GM21390 (cell line): ENCODE results near the gene OXT.
A peak's percentile ranks its signal among the peaks of the same experiment; 100 is the strongest.
"Not testable (repeated sequence)": the region's sequence is repeated elsewhere in the genome, so short reads cannot be mapped to it uniquely, and the experiment has no call there.

ENCODE experiments used
- ATAC-seq: cut with Tn5 transposase; IDR thresholded peaks from one replicate; pipeline ENCODE4 v1.9.1; 2021; ENCODE audit not compliant: unreplicated experiment

OXT gene

DNA sequence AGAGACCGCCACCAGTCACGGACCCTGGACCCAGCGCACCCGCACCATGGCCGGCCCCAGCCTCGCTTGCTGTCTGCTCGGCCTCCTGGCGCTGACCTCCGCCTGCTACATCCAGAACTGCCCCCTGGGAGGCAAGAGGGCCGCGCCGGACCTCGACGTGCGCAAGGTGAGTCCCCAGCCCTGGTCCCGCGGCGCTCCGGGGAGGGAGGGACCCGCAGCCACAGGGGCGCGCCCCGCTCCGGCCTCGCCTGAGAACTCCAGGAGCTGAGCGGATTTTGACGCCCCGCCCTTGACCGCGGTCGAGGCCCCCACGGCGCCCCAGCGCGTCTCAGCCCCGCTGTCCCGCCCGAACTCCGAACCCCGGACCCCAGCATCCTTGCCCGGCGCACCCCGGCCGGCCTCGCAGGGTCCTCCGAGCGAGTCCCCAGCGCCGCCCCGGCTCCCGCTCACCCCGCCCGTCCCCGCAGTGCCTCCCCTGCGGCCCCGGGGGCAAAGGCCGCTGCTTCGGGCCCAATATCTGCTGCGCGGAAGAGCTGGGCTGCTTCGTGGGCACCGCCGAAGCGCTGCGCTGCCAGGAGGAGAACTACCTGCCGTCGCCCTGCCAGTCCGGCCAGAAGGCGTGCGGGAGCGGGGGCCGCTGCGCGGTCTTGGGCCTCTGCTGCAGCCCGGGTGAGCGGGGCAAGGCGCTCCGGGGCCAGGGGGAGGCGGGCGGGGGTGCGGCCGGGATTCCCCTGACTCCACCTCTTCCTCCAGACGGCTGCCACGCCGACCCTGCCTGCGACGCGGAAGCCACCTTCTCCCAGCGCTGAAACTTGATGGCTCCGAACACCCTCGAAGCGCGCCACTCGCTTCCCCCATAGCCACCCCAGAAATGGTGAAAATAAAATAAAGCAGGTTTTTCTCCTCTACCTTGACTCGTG is at the start of gene OXT:
Gene OXT (plus strand): TSS at position 11 of the 920 bp plus-strand sequence. CDS start 36 bp downstream, at position 47.
- ATAC-seq = no peak

- ATAC-seq = no peak
Observed at GRCh38 chr20:3021777-3022176, 49.6 kb upstream of the OXT start.

- not testable (repeated sequence) for ATAC-seq
Observed at GRCh38 chr20:3022559-3023490, 48.6 kb upstream of the OXT start.

GRCh38 chr20:3027987-3028386 is 43.4 kb upstream of the OXT start:
- ATAC-seq = no peak

DNA sequence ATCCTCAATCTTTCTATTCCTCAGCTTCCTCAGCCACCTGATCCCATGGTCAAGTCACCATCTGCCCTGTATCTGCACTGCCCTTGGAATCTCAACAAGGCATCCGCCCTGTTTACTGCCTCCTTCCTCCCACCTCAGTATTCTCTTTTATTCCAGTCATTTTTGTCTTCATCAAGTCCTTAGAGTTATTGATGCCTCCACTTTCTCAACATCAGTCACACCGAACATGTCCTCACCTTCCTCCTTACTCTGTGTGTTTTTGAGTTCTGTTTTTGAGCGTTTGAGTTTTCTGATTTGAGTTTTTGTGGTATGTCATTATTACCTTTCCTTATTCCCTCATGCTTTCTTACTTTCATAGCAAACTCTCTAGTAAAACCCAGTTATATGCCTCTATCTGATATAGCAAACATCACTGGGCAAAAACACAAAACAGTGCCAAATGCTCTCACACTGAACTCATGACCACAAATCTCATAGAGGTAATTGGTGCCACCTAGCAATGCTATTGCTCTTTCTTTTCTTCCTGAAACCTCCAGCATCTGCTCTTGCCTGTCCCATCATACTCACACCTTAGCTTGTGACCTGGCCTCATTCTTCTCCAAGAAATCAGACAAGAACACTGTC is 39.8 kb upstream of the OXT start:
- no peak for ATAC-seq

DNA sequence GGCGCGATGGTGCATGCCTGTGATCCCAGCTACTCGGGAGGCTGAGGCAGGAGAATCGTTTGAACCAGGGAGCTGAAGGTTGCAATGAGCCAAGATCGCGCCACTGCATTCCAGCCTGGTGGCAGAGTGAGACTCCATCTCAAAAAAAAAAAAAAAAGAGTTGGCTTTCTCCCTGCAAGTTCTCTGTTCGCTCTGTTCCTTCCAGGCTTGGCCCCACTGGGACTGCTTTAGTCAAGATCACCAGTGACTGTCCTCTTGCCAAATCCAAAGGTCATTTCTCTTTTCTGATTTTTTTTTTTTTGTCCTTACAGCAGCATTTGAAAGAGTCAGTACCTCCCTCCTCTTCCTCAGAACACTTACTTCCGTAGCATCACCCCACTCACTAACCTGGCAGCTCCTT is 38.8 kb upstream of the OXT start:
- no peak for ATAC-seq

- ATAC-seq = no peak
Observed at GRCh38 chr20:3037654-3038053, 33.8 kb upstream of the OXT start.

DNA sequence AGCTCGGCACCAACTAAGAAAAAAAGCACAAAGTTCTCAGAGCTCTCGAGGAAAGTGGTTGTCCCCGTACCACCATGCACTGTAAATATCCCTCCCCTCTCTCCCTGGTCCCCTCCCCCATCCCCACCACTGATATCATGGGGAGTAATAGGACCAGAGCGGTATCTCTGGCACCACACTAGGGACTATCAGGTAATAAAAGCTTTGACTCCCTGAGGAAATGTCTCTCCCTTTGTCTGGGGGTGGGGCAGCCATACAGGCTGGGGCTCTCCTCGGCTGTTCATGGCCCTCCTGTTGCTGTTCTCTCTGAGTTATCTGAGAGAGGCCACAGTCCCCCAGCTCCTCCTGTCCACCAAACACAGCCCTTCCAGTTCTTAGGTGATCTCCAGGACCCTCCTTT is 33.0 kb upstream of the OXT start:
- ATAC-seq = no peak

- ATAC-seq = no peak
Observed at GRCh38 chr20:3039426-3039825, 32.0 kb upstream of the OXT start.

- no peak for ATAC-seq
Observed at GRCh38 chr20:3040086-3040485, 31.3 kb upstream of the OXT start.

- no peak for ATAC-seq
Observed at GRCh38 chr20:3041854-3042409, 29.5 kb upstream of the OXT start.

- ATAC-seq = no peak
Observed at GRCh38 chr20:3042625-3043024, 28.8 kb upstream of the OXT start.

GRCh38 chr20:3043322-3043721 is 28.1 kb upstream of the OXT start, which contains the start of gene GNRH2:
TSS of gene GNRH2 (plus strand) at chr20:3043622. CDS start at chr20:3044415, 793 bp downstream.
- ATAC-seq = no peak

DNA sequence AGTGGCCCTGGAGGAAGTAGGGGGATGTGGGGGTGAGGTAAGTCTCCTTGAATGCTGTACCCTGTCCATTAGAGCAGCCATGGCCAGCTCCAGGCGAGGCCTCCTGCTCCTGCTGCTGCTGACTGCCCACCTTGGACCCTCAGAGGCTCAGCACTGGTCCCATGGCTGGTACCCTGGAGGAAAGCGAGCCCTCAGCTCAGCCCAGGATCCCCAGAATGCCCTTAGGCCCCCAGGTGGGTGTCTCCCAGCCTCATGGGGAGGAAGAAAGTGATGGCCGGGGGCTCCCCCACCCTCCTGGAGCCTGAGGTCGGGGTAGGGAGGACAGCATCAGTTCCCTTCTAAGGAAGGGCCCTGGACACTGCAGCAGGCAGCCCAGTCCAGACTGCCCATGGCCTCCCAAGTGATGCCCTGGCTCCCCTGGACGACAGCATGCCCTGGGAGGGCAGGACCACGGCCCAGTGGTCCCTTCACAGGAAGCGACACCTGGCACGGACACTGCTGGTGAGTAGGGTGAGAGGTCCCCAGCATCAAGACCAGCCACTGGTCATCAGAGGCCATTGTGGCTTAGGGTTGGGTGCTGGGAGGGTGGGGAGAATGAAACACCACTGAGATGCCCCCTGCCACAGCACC is 27.0 kb upstream of the OXT start:
- ATAC-seq = no peak

- peak; percentile 44 for ATAC-seq
Observed at GRCh38 chr20:3045042-3045815, 26.2 kb upstream of the OXT start.

DNA sequence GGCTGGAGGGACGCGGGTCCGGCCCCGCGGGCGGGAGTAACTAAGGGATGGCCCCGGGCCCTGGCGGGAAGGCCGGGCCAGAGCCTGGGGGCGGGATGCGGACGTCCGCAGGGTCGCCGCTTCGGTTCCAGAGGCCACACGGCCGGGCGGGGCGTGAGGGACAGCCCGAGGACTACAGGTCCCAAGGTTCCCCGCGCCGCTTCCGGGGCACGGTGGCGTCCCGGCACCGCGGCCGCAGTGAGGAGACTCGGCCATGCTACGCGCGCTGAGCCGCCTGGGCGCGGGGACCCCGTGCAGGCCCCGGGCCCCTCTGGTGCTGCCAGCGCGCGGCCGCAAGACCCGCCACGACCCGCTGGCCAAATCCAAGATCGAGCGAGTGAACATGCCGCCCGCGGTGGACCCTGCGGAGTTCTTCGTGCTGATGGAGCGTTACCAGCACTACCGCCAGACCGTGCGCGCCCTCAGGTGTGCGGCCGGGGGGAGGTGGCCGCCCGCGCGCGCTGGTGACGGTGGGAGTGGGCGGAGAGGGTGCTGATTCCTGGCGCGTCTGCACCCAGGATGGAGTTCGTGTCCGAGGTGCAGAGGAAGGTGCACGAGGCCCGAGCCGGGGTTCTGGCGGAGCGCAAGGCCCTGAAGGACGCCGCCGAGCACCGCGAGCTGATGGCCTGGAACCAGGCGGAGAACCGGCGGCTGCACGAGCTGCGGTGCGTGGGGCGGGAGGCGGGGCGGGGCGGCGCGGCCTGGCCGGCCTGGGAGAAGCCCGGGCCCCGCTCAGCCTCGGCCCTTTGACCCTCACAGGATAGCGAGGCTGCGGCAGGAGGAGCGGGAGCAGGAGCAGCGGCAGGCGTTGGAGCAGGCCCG is 25.4 kb upstream of the OXT start, which contains the start of gene MRPS26:
Gene MRPS26 (plus strand): TSS at position 237 of the 861 bp plus-strand sequence. CDS start 17 bp downstream, at position 254.
- peak; percentile 88 for ATAC-seq

GRCh38 chr20:3046677-3047462 is 24.6 kb upstream of the OXT start:
- no peak for ATAC-seq
